HCT116 (cell line): Measurements from ENCODE around the gene CCL23.

Source experiments
- ATF3 ChIP-seq: IDR thresholded peaks from 2 replicates; pipeline ENCODE4 v1.6.1; 2012
- CTCF ChIP-seq, 3 experiments: fragments of 200-600 bp in 1 of 3; sonication (generic) in 1 of 3; IDR thresholded peaks in 2 of 3; conservative IDR thresholded peaks in 1 of 3; 2 replicates each; pipeline ENCODE4 v1.5.1; 2012 to 2017; ENCODE audit warnings: low read depth in 2 of 3, low read length in 2 of 3, antibody characterized with exemption in 1 of 3, borderline replicate concordance in 1 of 3, control low read depth in 1 of 3, mild to moderate bottlenecking in 1 of 3, mixed read lengths in 1 of 3, mixed run types in 1 of 3, moderate library complexity in 1 of 3; ENCODE audit not compliant: insufficient read depth in 1 of 3
- EGR1 ChIP-seq: IDR thresholded peaks from 2 replicates; pipeline ENCODE4 v1.6.1; 2012; ENCODE audit warnings: low read depth
- EZH2 ChIP-seq: fragments of 200-600 bp; sonication (generic); IDR thresholded peaks from 2 replicates; pipeline ENCODE4 v1.6.1; 2017; ENCODE audit warnings: antibody characterized with exemption, mixed run types
- EZH2phosphoT487 ChIP-seq: fragments of 200-600 bp; IDR thresholded peaks from 2 replicates; pipeline ENCODE4 v1.6.1; 2018; ENCODE audit warnings: antibody characterized with exemption, borderline replicate concordance
- MAX ChIP-seq: IDR thresholded peaks from 2 replicates; pipeline ENCODE4 v1.6.1; 2012
- POLR2A ChIP-seq: IDR thresholded peaks from 2 replicates; pipeline ENCODE4 v1.7.0; 2011; ENCODE audit warnings: borderline replicate concordance; ENCODE audit not compliant: insufficient read depth, insufficient read length; ENCODE audit errors: extremely low read depth
- SIN3A ChIP-seq: IDR thresholded peaks from 2 replicates; pipeline ENCODE4 v1.6.1; 2012; ENCODE audit warnings: low read depth
- SP1 ChIP-seq: IDR thresholded peaks from 2 replicates; pipeline ENCODE4 v1.6.1; 2012; ENCODE audit warnings: low read depth
- SRF ChIP-seq: IDR thresholded peaks from 2 replicates; pipeline ENCODE4 v1.6.1; 2012; ENCODE audit warnings: low read depth

- TF ChIP-seq EZH2phosphoT487 (no peak), EZH2 (no peak), CTCF (IDR thresholded peaks at IDR 0.05 in 2 of 3, conservative IDR thresholded peaks at IDR 0.05 in 1 of 3; ENCODE audit: borderline replicate concordance in 1 of 3, insufficient read depth in 1 of 3, low read depth in 2 of 3, low read length in 2 of 3) (no peak), ATF3 (no peak), MAX (no peak), SIN3A (no peak), EGR1 (no peak), SP1 (no peak), POLR2A (no peak), SRF (no peak)
Observed at GRCh38 chr17:35978346-35978745, 39.4 kb downstream of the CCL23 start.
